DMS 273 treated with DMSO at 0.1 percent for 48 hours (cell line): ENCODE results near the gene MASP1.

Experiments
- DNase-seq: peaks from one replicate; lab custom pipeline; 2025; lab: John Stamatoyannopoulos, UW

The MASP1 gene, protein sequence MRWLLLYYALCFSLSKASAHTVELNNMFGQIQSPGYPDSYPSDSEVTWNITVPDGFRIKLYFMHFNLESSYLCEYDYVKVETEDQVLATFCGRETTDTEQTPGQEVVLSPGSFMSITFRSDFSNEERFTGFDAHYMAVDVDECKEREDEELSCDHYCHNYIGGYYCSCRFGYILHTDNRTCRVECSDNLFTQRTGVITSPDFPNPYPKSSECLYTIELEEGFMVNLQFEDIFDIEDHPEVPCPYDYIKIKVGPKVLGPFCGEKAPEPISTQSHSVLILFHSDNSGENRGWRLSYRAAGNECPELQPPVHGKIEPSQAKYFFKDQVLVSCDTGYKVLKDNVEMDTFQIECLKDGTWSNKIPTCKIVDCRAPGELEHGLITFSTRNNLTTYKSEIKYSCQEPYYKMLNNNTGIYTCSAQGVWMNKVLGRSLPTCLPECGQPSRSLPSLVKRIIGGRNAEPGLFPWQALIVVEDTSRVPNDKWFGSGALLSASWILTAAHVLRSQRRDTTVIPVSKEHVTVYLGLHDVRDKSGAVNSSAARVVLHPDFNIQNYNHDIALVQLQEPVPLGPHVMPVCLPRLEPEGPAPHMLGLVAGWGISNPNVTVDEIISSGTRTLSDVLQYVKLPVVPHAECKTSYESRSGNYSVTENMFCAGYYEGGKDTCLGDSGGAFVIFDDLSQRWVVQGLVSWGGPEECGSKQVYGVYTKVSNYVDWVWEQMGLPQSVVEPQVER

DNA sequence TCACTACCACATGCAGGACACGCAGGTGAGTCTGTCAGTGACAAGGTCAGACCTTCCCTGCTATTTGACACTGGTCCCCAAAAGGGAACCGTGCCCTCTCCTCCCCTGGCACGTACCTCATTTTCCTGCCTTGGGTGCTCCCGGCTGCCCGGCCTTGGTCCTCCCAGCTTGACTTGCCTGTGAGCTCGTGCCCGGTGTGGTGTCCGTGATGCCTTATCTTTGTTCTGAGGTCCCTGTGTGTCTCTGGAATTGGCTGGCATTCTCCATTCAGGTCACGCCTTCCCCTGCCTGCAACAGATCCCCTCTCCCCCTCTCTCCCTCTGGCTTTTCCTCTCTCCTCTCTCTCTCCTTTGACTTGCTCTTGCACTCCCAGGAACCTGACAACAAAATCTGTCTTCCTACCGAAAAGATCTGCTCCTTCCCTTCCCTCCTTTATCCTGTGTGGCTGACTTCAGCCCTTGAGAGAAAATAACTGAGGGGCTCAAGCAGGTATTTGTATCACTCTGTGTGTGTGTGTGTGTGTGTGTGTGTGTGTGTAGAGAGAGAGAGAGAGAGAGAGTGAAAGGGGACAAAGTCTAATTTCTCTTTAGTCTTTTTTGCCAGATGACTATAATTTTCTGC is at the start of gene MASP1:
Gene MASP1 (minus strand): TSS at position 226 of the 621 bp plus-strand sequence. CDS start 105 bp downstream, at position 121.
- no peak for DNase-seq

DNA sequence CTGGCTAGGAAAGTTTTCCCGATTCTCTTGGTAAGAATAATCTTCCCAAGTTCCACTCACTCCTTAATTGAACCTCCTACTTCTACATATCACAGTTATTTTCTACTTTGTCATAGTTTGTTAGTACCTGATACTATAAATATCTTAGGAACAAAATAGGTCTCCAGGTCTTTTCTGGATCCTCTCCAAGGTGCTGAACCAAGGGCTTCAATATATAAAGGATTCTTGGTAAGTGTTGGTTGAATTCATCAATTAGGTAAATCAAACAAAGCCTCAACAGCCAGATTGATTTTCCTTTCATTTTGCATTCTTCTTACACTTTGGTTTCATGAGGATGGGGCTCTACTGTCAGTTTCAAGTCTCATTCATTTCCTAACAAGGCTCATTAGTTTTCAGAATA is 49.0 kb upstream of the MASP1 start:
- no peak for DNase-seq

DNA sequence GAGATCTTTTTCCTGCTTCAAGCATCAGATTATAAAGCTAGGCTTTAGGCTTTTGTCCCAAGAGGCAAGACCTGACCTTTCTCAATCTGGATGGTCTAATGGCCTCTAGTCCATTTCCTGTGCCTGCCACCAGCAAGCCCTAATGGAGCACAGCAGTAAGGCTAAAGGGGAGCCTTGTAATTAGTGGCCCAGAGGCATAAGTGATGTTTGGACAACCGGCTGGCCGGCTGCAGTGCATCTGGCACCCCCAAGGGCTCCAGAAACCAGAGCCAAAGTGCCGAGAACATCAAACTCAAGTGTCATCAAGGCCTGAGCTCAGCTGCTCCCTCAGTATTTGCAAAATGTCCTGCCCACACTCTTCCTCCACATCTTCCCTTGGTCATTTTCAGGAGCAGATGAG is 44.8 kb upstream of the MASP1 start:
- no peak for DNase-seq

DNA sequence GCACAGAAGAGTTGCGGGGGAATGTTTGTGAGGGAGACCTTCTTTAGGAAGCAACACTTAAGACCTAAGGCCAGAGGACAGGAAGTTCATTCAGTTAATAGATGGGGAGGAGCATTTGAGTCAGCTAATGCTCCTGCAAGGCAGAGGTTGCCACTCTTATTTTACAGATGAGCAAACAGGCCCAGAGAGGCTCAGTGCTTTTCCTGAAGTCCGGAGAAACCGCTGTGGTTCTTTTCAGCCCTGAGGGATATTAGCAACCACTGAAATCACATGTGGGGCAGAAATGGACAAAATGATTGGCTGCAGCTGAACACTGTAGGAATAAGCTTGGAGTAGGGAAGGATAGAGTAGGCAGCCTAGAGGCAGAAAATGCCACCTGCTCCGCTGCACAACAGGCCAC is 43.4 kb upstream of the MASP1 start:
- DNase-seq, result no peak

DNA sequence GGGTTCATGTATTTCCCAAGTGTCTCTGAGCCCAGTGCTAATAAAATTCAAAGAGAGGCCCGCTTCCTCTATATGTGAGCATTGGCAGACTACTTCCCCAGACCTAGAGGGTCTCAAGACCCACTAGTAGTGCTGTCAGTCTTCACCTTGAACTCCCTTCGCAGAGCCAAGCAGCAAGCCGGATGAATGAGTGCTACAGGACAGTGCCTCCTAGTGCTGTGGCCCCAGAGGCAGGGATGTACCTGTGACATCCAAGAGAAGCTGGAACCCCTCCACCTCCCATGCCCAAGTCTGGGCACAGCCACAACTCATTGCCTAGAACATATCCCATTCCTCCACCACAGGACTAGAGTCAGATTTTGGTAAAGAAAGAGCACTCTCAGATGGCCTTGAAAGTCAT is 37.2 kb upstream of the MASP1 start:
- no peak for DNase-seq

DNA sequence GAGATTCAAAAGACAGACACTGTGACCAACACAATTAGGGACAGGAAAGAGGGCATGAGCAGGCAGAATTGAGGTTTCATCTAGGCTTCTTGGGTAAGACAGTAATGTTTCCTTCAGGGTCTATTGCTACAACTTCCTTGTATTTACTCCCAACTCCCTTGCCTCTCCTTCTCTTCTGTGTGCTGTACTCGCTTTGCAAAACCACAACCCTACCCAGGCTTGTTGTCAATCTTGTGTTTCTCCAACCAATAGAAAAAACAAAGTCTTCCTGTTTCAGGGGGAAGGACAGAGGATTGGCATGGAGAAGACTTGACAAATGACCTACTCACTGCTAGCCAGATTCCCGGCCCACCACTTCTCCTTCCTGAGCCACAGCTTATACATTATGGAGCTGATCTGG is 36.3 kb upstream of the MASP1 start:
- no peak for DNase-seq

DNA sequence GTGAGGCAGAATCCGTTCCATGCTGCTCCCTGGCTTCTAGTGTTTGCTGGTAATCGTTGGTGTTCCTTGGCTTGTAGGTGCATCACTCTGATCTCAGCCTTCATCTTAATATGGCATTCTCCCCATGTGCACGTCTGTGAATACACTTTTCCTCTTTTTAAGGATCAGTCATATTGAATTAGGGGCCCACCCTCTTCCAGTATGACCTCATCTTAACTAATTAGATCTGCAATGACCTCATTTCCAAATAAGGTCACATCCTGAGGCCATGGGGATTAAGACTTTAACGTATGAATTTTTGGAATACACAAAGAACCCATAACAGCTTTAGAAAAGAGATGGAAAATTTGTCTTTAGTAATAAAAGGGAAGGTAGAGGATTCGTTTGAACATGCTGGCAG is 34.1 kb upstream of the MASP1 start:
- DNase-seq, result no peak

DNA sequence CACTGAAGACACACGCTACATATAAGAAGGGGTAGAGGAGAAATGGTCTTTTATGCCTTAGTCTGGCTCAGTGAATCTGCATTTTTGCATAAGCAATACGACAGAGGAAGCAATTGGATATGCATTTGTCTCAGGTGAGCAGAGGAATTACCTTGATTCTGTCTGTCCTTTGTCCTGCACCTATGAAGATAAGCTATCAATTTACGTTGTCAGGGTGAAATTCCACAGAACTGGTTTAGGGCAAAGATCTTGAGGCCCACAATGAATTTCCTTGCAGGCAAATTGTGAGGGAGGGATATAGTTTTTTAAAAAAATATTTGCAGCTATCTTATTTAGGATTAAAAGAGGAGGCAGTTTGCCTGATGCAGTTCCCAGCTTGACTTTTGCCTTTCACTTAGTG is 31.6 kb upstream of the MASP1 start:
- no peak for DNase-seq

DNA sequence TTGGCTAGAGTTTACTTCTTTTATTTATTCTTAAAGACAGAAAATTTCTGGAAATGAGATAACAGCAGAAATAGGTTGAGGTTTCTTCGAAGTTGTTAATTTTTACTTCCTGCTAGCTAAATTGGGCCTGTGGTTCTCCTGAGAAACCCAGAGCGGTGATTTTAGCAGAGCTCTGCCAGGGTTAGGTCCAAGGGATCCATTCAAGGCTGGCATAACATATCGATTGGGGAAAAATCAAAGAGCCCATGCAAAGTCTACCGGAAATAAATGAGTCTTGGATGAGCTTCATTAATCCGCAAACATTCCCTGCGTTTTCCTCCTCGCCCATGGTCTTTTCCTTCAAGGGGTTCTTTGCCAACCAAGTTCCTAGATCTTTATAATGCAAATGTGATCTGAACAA is 30.8 kb upstream of the MASP1 start:
- no peak for DNase-seq

DNA sequence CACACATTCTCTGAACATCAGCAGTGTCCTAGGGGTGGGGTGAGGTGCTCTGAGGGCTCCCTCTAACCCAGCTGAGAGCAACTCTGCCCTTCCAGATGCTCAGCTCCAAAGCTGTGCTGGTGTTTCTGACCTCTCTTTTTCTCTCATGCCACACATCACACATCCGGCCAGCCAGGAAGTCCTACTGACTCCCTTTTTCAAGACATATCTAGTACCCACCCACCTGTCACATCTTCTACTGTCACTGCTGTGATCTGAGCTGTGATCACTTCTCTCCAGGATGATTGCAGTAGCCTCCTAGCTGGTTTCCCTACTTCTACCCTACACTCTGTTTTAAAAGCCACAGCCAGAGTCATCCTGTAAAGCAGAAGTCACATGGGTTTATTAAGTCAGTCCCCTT is 30.2 kb upstream of the MASP1 start:
- no peak for DNase-seq

DNA sequence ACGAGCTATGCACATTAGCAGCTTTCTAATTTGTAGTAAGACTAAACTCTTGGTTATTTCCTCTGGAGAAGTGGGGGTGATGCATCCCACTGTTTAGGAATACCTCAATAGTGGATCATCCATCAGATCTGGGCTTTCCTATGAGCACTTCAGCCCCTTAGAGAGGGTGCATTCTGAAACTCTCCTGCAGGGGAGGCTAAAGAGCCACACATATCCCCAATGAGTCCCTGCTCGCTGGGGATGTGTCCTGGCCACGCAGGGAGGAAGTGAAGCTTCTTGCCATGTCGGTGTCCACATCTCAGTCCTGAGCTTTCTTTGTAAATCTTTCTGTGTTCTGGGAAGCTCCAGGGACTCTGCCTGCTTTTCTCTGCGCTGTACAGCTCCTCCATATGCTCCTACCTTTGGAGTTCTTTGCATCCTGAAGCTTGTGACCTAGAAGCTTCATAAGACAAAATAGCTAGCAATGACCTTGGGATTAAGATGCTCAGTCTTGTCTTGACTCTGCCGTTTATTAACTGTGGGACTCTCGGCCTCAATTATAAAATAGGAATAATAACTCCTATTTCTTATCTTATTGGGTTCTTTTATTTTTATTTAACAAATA is 28.3 kb upstream of the MASP1 start:
- DNase-seq, result no peak

DNA sequence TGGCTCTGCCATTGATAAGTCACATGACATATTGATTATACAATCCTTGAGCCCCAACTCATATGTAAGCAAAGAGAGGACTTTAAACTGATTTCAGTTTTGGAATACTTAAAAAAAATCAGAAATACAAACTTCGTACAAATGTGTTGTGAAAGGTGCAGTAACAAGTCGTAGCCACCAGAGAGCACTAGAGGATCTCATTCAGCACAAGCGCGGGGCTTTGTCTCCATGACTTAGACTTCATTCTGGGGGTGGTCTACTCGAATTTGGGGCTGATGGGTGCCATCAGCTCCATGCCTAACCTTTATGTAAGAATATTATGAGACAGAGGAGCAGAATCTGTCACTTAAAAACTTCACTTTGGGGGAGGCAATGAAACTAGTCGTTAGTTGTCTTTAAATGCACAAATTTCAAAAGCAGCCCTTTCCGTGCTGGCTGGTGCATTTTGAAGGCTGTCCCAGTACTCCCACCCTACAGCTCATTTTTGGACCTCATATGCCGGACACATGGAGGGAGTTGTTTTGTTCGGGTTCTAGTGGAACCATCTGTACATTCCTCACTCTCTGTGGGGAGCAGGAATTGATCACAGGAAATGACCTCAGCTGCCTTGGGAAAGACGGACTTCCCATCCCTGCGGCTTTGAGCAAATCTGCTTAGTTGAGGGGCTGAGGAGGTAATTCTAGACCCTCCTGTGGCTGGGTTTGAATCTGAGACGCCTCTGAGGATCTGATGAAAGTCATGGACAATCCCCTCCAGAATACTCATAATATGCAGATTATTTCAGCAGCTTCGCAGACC is 27.5 kb upstream of the MASP1 start:
- DNase-seq, result no peak

DNA sequence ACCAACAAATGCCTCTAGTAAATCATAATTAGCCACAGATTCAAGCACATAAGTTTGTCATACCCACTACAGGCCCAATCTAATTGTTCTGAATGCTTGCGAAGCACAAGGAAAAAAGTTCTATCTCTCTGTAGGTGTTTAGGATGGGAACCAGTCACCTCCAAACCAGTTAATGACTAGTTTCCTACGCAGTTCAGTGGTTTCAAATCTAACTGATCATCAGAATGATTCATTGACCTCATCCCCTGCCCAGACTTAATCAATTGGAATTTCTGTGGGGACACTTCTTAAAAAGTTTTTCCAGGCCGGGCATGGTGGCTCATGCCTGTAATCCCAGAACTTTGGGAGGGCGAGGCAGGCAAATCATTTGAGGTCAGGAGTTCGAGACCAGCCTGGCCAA is 24.3 kb upstream of the MASP1 start:
- no peak for DNase-seq

DNA sequence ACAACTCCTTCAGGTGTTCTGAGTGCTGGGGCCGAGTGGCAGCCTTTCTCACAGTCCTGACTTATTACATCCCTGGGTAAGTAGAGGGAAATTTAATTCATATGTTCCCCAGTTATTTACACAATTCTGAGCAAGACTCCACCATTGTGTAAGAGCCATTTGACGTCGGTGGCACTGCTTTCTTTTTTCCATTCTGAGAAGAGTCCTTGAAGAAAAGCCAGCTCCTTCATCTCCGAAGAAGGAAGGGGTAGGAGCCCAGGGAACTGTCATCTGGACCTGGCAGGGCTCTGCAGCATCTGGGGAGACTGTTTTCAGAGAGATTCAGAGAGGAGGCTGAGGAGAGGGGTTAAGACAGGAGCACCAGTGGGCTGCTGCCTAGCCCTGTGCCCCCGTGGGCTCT is 22.6 kb upstream of the MASP1 start:
- no peak for DNase-seq

DNA sequence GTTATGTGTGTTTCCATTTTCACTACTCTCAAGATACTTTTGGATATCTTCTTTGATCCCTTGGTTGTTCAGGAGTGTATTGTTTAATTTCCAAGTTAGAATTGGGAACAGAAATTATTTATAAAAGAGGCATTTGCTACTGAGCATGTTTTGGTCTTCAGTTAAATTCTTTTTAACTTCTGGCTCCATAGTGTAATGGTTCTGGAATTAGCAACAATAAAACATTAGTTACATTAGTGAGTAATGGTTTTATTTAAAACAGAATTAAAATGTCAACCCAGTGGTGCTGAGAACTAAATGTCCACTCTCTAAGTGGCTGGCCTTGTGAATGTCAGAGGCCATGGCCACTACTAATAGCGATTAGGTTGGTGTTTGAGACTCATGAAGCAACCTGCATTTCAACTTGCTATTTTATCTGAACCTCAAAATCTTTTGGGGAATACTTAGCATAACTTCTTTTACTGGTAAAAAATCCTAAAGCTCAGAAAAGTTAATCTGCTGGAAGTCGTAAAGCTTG is 19.5 kb upstream of the MASP1 start:
- no peak for DNase-seq

DNA sequence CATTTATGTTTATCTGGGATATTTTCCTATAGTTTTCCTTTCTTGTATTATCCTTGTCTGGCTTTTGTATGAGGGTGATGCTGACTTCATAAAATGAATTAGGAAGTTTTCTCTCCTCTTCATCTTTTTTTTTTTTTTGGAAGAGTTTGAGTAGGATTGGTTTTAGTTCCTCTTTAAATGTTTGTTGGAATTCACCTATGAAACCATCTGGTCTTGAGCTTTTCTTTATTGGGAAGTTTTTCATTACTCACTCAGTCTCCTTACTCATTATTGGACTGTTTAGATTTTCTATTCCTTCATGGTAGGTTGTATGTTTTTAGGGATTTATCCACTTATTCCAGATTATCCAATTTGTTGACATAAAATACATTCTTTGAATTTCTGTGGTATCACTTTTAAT is 18.7 kb upstream of the MASP1 start:
- no peak for DNase-seq

DNA sequence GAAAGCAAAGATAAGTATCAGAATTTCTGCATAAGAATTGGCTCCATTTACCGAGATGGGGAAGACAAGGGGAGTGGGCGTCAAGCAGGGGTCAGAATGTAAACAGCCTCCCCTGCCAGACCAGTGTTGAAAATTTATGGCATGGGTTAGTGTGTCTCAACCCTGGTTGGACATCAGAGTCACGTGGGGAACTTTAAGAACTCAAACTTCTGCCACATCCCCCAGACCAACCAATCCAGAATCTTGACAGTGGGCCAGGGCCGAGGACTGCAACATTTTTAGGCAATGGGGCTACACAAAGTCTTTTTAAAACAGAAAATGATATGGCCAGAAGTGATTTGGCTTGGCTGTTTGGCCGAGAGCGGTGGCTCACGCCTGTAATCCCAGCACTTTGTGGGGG is 14.3 kb upstream of the MASP1 start:
- no peak for DNase-seq

DNA sequence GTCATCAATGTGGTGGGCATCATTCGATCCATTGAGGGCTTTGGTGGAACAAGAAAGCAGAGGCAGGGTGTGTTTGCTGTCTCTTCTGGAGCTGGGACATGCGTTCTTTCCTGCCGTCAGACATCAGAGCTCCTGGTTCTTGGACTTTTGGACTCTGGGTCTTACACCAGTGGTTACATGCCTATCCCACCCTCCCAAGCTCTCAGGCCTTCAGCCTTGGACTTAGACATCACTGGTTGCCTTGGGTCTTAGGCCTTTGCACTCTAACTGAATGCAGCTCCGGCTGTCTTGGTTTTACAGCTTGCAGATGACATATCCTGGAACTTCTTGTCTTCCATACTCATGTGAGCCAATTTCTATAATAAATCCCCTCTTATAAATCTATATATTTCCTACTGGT is 8.1 kb upstream of the MASP1 start:
- no peak for DNase-seq

DNA sequence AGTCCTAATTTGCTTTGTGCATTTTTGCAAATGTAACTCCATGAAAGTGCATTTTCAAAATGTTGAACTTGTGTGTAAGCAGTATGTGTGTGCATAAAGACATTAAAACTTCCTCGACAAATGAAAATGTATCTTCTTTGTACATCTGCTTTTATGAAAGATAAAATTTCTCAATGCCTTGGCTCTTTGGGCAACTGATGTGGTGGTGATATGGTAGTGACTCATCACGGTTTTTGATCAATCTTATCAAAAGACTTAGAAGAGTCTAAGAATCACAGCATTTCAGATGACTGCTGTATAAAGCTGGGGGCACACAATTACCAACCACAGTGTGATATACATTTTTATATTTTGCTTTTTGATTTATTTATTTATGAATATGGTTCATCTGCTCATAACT is 5.4 kb upstream of the MASP1 start:
- DNase-seq, result no peak

DNA sequence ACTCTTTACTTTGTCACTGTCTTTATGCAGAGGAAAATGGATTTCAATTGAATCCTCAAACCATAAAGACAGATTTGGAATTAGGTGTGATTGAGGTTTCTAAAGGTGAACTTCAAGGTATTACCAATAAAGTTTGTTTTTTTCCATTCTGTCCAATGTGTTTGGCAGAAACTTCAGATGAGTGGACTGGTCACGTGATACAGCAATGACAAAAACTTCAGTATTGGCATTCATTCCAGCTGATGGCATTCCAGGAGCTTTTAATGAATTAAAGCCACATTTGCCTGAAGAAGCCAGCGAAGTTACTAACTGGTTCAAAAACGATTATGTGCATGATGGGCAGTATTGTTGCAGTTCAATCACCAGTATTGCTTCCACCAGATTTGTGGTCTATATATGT is 4.5 kb upstream of the MASP1 start:
- no peak for DNase-seq

DNA sequence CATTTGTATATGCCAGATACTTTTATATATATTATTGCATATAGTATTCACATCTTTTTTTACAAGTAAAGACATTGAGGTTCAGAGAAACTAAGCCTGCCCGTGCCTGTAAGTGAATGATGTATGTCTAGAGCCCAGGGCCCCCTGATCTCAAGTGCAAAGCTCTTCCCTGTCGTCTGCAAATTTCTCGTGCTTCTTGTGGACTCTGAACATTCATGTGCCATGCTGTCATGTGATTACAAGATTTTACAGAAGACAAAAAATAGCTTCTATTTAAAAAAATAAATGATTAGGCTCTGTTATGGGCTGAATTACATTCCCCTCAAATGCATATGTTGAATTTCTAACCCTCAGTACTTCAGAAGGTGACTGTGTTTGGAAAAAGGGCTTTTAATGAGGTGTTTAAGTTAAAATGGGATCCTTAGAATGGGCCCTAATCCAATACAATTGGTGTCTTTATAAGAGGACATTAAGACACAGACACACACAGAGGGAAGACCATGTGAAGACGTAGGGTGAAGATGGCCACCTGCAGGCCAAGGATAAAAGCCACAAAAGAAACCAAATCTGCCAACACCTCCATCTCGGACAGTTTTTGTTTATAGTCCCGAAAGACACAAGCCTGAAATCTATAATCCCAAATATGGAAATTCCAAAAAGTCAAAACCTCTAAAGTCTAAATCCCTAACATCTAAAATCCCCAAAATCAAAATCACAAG is 3.9 kb upstream of the MASP1 start:
- DNase-seq, result no peak
